NCI-H526 treated with DMSO at 0.1 percent for 48 hours (cell line): Measurements from ENCODE around the gene PROKR1.
"Not testable (repeated sequence)": the region's sequence is repeated elsewhere in the genome, so short reads cannot be mapped to it uniquely, and the experiment has no call there.

ENCODE experiments used
- DNase-seq: peaks from one replicate; lab custom pipeline; 2025; lab: John Stamatoyannopoulos, UW

PROKR1 gene

GRCh38 chr2:68643011-68643873 is at the start of gene PROKR1:
PROKR1 (plus strand) TSS chr2:68643579; CDS start chr2:68645822, 2,243 bp downstream.
- peak; percentile 64 for DNase-seq

- no peak for DNase-seq
Observed at GRCh38 chr2:68594041-68594440, 49.3 kb upstream of the PROKR1 start.

- peak; percentile 15 for DNase-seq
Observed at GRCh38 chr2:68594674-68595492, 48.5 kb upstream of the PROKR1 start.

GRCh38 chr2:68595493-68595785 is 47.9 kb upstream of the PROKR1 start:
- DNase-seq: not testable (repeated sequence)

- not testable (repeated sequence) for DNase-seq
Observed at GRCh38 chr2:68600495-68600894, 42.9 kb upstream of the PROKR1 start.

- DNase-seq: no peak
Observed at GRCh38 chr2:68603059-68603458, 40.3 kb upstream of the PROKR1 start.

- DNase-seq: no peak
Observed at GRCh38 chr2:68604077-68604476, 39.3 kb upstream of the PROKR1 start.

- DNase-seq: no peak
Observed at GRCh38 chr2:68605939-68606338, 37.4 kb upstream of the PROKR1 start.

GRCh38 chr2:68606759-68607158 is 36.6 kb upstream of the PROKR1 start:
- no peak for DNase-seq

GRCh38 chr2:68607837-68608236 is 35.5 kb upstream of the PROKR1 start:
- no peak for DNase-seq

GRCh38 chr2:68612765-68613519 is 30.4 kb upstream of the PROKR1 start:
- DNase-seq: no peak

- DNase-seq: no peak
Observed at GRCh38 chr2:68620772-68621171, 22.6 kb upstream of the PROKR1 start.

- DNase-seq: no peak
Observed at GRCh38 chr2:68623820-68624219, 19.6 kb upstream of the PROKR1 start.

- no peak for DNase-seq
Observed at GRCh38 chr2:68627615-68628014, 15.8 kb upstream of the PROKR1 start.

GRCh38 chr2:68632021-68632420 is 11.4 kb upstream of the PROKR1 start:
- no peak for DNase-seq

GRCh38 chr2:68637047-68637446 is 6.3 kb upstream of the PROKR1 start:
- DNase-seq: no peak

GRCh38 chr2:68643874-68644485 is 601 bp downstream of the PROKR1 start:
- DNase-seq: no peak

GRCh38 chr2:68645523-68645922 is 2.1 kb downstream of the PROKR1 start:
- no peak for DNase-seq

GRCh38 chr2:68646303-68646702 is 2.9 kb downstream of the PROKR1 start:
- peak; percentile 4 for DNase-seq

- DNase-seq: no peak
Observed at GRCh38 chr2:68650645-68651044, 7.3 kb downstream of the PROKR1 start.

GRCh38 chr2:68653034-68653433 is 9.7 kb downstream of the PROKR1 start:
- no peak for DNase-seq

GRCh38 chr2:68653538-68653982 is 10.2 kb downstream of the PROKR1 start:
- DNase-seq: no peak
